ENCODE results near the gene GCLC. TPM values are rescaled to one million over a fixed set of nuclear protein-coding genes. Genes with fewer than 3 reads are reported as not detected.

Gene GCLC
- total RNA-seq, 1 donor from 2014 or later: 54.6 TPM

DNA sequence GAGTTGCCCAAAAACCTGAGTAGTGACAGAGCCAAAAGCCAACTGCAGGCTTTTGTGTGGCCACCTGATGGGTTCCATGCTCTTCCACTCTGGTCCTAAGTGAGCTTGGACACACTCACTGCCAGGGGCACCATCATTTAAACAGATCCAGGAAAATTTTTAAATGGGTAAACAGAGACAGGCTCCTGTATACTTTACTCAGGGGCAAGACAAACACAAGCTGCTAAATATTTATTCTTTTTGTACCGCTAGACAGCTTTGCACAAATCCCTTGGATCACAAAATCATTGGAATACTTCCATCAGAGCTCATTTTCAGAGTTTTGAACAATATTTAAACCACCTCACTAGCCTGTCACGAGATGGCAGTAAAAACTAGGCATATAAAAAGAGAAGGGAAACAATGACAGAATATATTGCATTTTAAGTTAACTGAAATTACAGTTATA, 31.4 kb downstream of the GCLC start:
- no peak for TF ChIP-seq CTCF (conservative IDR thresholded peaks at IDR 0.05)
- no peaks in the 10 kb centered on the region for H3K9me3 Mint-ChIP-seq
- no peak overlapping the region for H3K27ac Mint-ChIP-seq

DNA sequence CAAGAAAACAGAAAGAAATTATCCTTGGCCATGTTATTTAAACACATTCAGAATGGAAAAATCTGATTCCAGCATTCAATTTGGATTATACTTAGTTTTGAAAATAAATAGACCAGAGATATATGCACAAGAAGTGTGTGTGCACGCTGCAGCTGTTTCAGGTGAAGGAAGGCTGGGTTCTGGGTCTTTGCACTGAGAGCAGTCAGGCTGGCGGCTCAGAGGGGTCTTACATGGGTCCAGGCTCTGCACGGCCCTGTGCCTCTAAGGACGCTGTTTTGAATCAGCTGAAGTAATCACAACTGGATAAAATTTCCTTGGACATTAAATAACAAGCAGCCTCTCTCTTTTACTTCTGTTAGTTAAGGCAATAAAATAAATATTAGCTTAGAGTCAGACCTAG, 31.8 kb downstream of the GCLC start:
- TF ChIP-seq CTCF (conservative IDR thresholded peaks at IDR 0.05): no peak
- H3K4me1 Mint-ChIP-seq (ENCODE audit: unreplicated experiment): peaks cover 3% of the 10 kb centered on the region
- H3K9me3 Mint-ChIP-seq: no peaks in the 10 kb centered on the region
- H3K27ac Mint-ChIP-seq: peak overlapping the region; percentile 46
- DNase-seq (ENCODE audit: extremely low spot score, unreplicated experiment): no peak
- H3K4me3 Mint-ChIP-seq: no peak overlapping the region
- H3K36me3 Mint-ChIP-seq: peaks cover 32% of the 10 kb centered on the region
- H3K27me3 Mint-ChIP-seq: no peaks in the 10 kb centered on the region

More for the DNA sequence above, 31.4 kb downstream of the GCLC start:
- Mint-ChIP-seq H3K27me3 (no peaks in the 10 kb centered on the region), H3K4me1 (ENCODE audit: unreplicated experiment) (peaks cover 3% of the 10 kb centered on the region), H3K36me3 (peaks cover 32% of the 10 kb centered on the region), H3K4me3 (no peak overlapping the region)
- no peak for DNase-seq (ENCODE audit: extremely low spot score, unreplicated experiment)

- Mint-ChIP-seq H3K36me3 (peaks cover 32% of the 10 kb centered on the region), H3K27me3 (no peaks in the 10 kb centered on the region), H3K9me3 (no peaks in the 10 kb centered on the region), H3K27ac (peak overlapping the region; percentile 46), H3K4me1 (ENCODE audit: unreplicated experiment) (peaks cover 3% of the 10 kb centered on the region), H3K4me3 (no peak overlapping the region)
- no peak for DNase-seq (ENCODE audit: extremely low spot score, unreplicated experiment)
- TF ChIP-seq CTCF (conservative IDR thresholded peaks at IDR 0.05): no peak
These were observed 32.3 kb downstream of the GCLC start for GRCh38 chr6:53512626-53513025.

GRCh38 chr6:53510746-53511145, 34.2 kb downstream of the GCLC start:
- Mint-ChIP-seq H3K4me1 (ENCODE audit: unreplicated experiment) (peaks cover 3% of the 10 kb centered on the region), H3K27ac (peak overlapping the region; percentile 61), H3K9me3 (no peaks in the 10 kb centered on the region), H3K4me3 (no peak overlapping the region), H3K27me3 (no peaks in the 10 kb centered on the region), H3K36me3 (peaks cover 24% of the 10 kb centered on the region)
- DNase-seq (ENCODE audit: extremely low spot score, unreplicated experiment): no peak
- TF ChIP-seq CTCF (conservative IDR thresholded peaks at IDR 0.05): no peak

DNA sequence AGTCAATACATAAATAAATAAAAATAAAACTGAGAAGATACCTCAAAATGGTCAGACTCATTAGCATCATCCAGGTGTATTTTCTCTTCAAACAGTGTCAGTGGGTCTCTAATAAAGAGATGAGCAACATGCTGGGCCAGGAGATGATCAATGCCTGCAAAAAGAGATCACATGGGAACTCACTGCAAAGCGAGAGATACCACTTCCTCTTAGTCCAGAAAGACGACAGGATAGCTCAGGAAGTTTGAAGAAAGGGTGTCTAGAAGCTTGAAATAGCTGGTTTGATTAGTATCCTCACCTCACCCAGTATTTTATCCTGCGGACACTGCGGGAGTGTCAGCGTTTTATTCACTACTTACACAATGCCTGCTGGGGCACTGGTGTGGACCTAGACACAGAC, 38.0 kb downstream of the GCLC start:
- H3K27me3 Mint-ChIP-seq: no peaks in the 10 kb centered on the region
- no peaks in the 10 kb centered on the region for H3K9me3 Mint-ChIP-seq
- no peaks in the 10 kb centered on the region for H3K4me1 Mint-ChIP-seq (ENCODE audit: unreplicated experiment)
- no peak for TF ChIP-seq CTCF (conservative IDR thresholded peaks at IDR 0.05)
- H3K4me3 Mint-ChIP-seq: no peak overlapping the region
- DNase-seq (ENCODE audit: extremely low spot score, unreplicated experiment): no peak
- H3K27ac Mint-ChIP-seq: no peak overlapping the region
- H3K36me3 Mint-ChIP-seq: peaks cover 28% of the 10 kb centered on the region

- Mint-ChIP-seq H3K36me3 (peaks cover 25% of the 10 kb centered on the region), H3K27ac (no peak overlapping the region), H3K9me3 (no peaks in the 10 kb centered on the region), H3K27me3 (no peaks in the 10 kb centered on the region), H3K4me3 (no peak overlapping the region), H3K4me1 (ENCODE audit: unreplicated experiment) (no peaks in the 10 kb centered on the region)
- no peak for TF ChIP-seq CTCF (conservative IDR thresholded peaks at IDR 0.05)
- DNase-seq (ENCODE audit: extremely low spot score, unreplicated experiment): no peak
These were observed 40.4 kb downstream of the GCLC start for GRCh38 chr6:53504512-53504911.
